Osteocyte (in vitro differentiated cells): Measurements from ENCODE around the gene SCP2. TPM values are rescaled to one million over a fixed set of nuclear protein-coding genes. Genes with fewer than 3 reads are reported as not detected.

ENCODE experiments used
- DNase-seq: peaks from one replicate; pipeline ENCODE4 v3.0.0; 2021; ENCODE audit warnings: mixed read lengths; ENCODE audit not compliant: unreplicated experiment; ENCODE audit errors: extremely low spot score
- H3K27ac Mint-ChIP-seq: one replicate; pipeline ENCODE4 v1.8.0; 2021; ENCODE audit warnings: mild to moderate bottlenecking, mixed read lengths; ENCODE audit not compliant: unreplicated experiment
- H3K27me3 Mint-ChIP-seq: one replicate; pipeline ENCODE4 v1.8.0; 2021; ENCODE audit warnings: mixed read lengths; ENCODE audit not compliant: unreplicated experiment
- H3K36me3 Mint-ChIP-seq: one replicate; pipeline ENCODE4 v1.8.0; 2021; ENCODE audit warnings: mixed read lengths; ENCODE audit not compliant: unreplicated experiment
- H3K4me1 Mint-ChIP-seq: one replicate; pipeline ENCODE4 v1.8.0; 2021; ENCODE audit warnings: mixed read lengths; ENCODE audit not compliant: unreplicated experiment
- H3K4me3 Mint-ChIP-seq: one replicate; pipeline ENCODE4 v1.8.0; 2021; ENCODE audit warnings: mild to moderate bottlenecking, moderate library complexity, mixed read lengths; ENCODE audit not compliant: unreplicated experiment
- H3K9me3 Mint-ChIP-seq: one replicate; pipeline ENCODE4 v1.8.0; 2021; ENCODE audit warnings: mixed read lengths; ENCODE audit not compliant: unreplicated experiment
- CTCF ChIP-seq: fragments of 200-600 bp; sonication (generic); IDR thresholded peaks from 2 replicates; pipeline ENCODE4 v1.5.0; 2021; ENCODE audit warnings: antibody characterized with exemption, mild to moderate bottlenecking, moderate library complexity
- microRNA-seq: library from miRNA; unstranded; fragments of <30 nt; microRNA quantifications from one replicate; pipeline ENCODE4 v1.1.0, GENCODE V29; 2020; ENCODE audit not compliant: unreplicated experiment
- total RNA-seq: library from RNA; stranded (reverse); gene quantifications from 2 replicates; pipeline ENCODE4 v1.2.1, GENCODE V29; 2021

Gene SCP2
- total RNA-seq, 1 donor from 2014 or later = 84.2 TPM

DNA sequence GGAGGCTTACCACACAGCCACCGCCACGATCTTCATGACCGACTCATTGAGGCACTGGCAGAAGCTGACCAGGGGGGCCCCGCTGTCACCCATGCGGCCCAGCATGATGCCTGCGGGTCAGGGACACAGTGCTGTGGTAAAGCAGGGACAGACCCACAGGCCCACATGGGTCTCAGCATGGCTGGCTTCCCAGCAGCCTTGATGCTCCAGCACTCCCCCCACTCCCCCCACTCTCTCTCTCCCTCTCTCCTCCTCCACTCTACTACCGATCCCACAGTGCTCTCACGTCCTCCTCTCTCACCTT is 166.3 kb downstream of the SCP2 start:
- peaks cover 7% of the 10 kb centered on the region for H3K4me1 Mint-ChIP-seq
- DNase-seq = no peak
- H3K36me3 Mint-ChIP-seq = no peaks in the 10 kb centered on the region
- no peak overlapping the region for H3K4me3 Mint-ChIP-seq
- H3K9me3 Mint-ChIP-seq = no peaks in the 10 kb centered on the region
- no peaks in the 10 kb centered on the region for H3K27me3 Mint-ChIP-seq
- H3K27ac Mint-ChIP-seq = no peak overlapping the region
- no peak for TF ChIP-seq CTCF

GRCh38 chr1:53093778-53094532 is 166.9 kb downstream of the SCP2 start:
- Mint-ChIP-seq H3K27ac (no peak overlapping the region), H3K9me3 (no peaks in the 10 kb centered on the region), H3K36me3 (no peaks in the 10 kb centered on the region), H3K27me3 (no peaks in the 10 kb centered on the region), H3K4me3 (no peak overlapping the region), H3K4me1 (peaks cover 7% of the 10 kb centered on the region)
- TF ChIP-seq CTCF = no peak
- no peak for DNase-seq

- H3K9me3 Mint-ChIP-seq = no peaks in the 10 kb centered on the region
- TF ChIP-seq CTCF = no peak
- H3K4me3 Mint-ChIP-seq = no peak overlapping the region
- no peak overlapping the region for H3K27ac Mint-ChIP-seq
- no peak for DNase-seq
- no peaks in the 10 kb centered on the region for H3K36me3 Mint-ChIP-seq
- no peaks in the 10 kb centered on the region for H3K27me3 Mint-ChIP-seq
- peaks cover 2% of the 10 kb centered on the region for H3K4me1 Mint-ChIP-seq
Measured at GRCh38 chr1:53094533-53094919, 167.4 kb downstream of the SCP2 start.

Small RNA genes within 50 kb of the gene (microRNA-seq; reads per million reads assigned to microRNA genes)
- gene MIR1273F (not detected), gene MIR1273G (not detected), gene MIR5095 (not detected)

Other genes with a start within 250 kb of the SCP2 start
- gene COA7, start 228.9 kb upstream of the SCP2 start, total RNA-seq = 25.7 and 27.7 TPM in 2 replicates
- 34.3 and 37.1 TPM in 2 replicates for gene ZYG11B, start 200.8 kb upstream of the SCP2 start, total RNA-seq
- 0.21 and 0.30 TPM in 2 replicates for gene ZYG11A, start 84.5 kb upstream of the SCP2 start, total RNA-seq
- 24.2 and 30.6 TPM in 2 replicates for gene ECHDC2, start 5.5 kb upstream of the SCP2 start, total RNA-seq
- gene PODN, start 134.9 kb downstream of the SCP2 start, total RNA-seq = 6.5 and 6.6 TPM in 2 replicates
- gene SLC1A7, start 215.4 kb downstream of the SCP2 start, total RNA-seq = not detected in 2 replicates